H1 (cell line): Measurements from ENCODE around the gene INHBC. TPM values are rescaled to one million over a fixed set of nuclear protein-coding genes. Genes with fewer than 3 reads are reported as not detected.
A peak's percentile ranks its signal among the peaks of the same experiment; 100 is the strongest.

Source experiments
- CTCF ChIA-PET: fragments of 300-600 bp; sonication (Branson Sonifier 250); formaldehyde crosslinking; loops from one replicate; lab custom pipeline; 2021; ENCODE audit not compliant: partially characterized antibody; lab: Charles Lee
- POLR2A ChIA-PET: fragments of 300-600 bp; sonication (Branson Sonifier 250); formaldehyde crosslinking; loops from one replicate; lab custom pipeline; 2021; ENCODE audit warnings: inconsistent platforms; ENCODE audit not compliant: partially characterized antibody; lab: Charles Lee
- DNase-seq, 2 experiments: peaks; one replicate each; pipeline versions ENCODE4 v3.0.0 to v3.0.0-alpha.2; 2010 to 2022; ENCODE audit warnings: low spot score in 2 of 2, low read depth in 1 of 2, mixed read lengths in 1 of 2
- FAIRE-seq: peaks from 2 replicates; lab custom pipeline; 2011; peaks lifted over from hg19 to GRCh38; lab: Jason Lieb, UNC
- H2AFZ ChIP-seq: 2 replicates; pipeline ENCODE4 v1.8.1; 2012; ENCODE audit warnings: low read length, inconsistent platforms
- H2AK5ac ChIP-seq: 2 replicates; pipeline ENCODE4 v1.6.1; 2013; ENCODE audit warnings: low read depth, low read length
- H2BK120ac ChIP-seq: replicated peaks from 2 replicates; pipeline ENCODE3; 2013; ENCODE audit warnings: low read depth, low read length, inconsistent platforms
- H2BK12ac ChIP-seq: 2 replicates; pipeline ENCODE4 v1.6.1; 2013; ENCODE audit warnings: low read depth, low read length
- H2BK15ac ChIP-seq: 2 replicates; pipeline ENCODE4 v1.6.1; 2013; ENCODE audit warnings: low read length
- H2BK20ac ChIP-seq: 2 replicates; pipeline ENCODE4 v1.6.1; 2013; ENCODE audit warnings: low read length
- H2BK5ac ChIP-seq: 2 replicates; pipeline ENCODE4 v1.6.1; 2013; ENCODE audit warnings: low read depth, low read length
- H3K14ac ChIP-seq: 2 replicates; pipeline ENCODE4 v1.6.1; 2013; ENCODE audit warnings: inconsistent platforms; ENCODE audit not compliant: insufficient read length
- H3K18ac ChIP-seq: 2 replicates; pipeline ENCODE4 v1.6.1; 2013; ENCODE audit warnings: low read length; ENCODE audit errors: extremely low read depth
- H3K23ac ChIP-seq: 2 replicates; pipeline ENCODE4 v1.6.1; 2013; ENCODE audit warnings: inconsistent platforms; ENCODE audit not compliant: insufficient read length
- H3K23me2 ChIP-seq: 2 replicates; pipeline ENCODE4 v1.6.1; 2013; ENCODE audit warnings: low read depth, low read length
- H3K27ac ChIP-seq: 2 replicates; pipeline ENCODE4 v1.6.1; 2011; ENCODE audit warnings: low read depth, low read length, inconsistent platforms
- H3K27me3 ChIP-seq, 4 experiments: replicated peaks in 1 of 4; 1 replicate in 1 of 4; 2 replicates in 3 of 4; pipeline versions ENCODE4 v1.6.1 to v1.8.1; 2011 to 2013; ENCODE audit warnings: low read length in 3 of 4, mild to moderate bottlenecking in 3 of 4, inconsistent platforms in 2 of 4, mixed read lengths in 2 of 4, moderate library complexity in 1 of 4; ENCODE audit not compliant: control insufficient read depth in 3 of 4, insufficient read depth in 3 of 4; ENCODE audit errors: extremely low read depth in 1 of 4
- H3K36me3 ChIP-seq, 4 experiments: 2 replicates each; pipeline versions ENCODE4 v1.6.1 to v1.8.1; 2011 to 2013; ENCODE audit warnings: mild to moderate bottlenecking in 4 of 4, low read length in 3 of 4, moderate library complexity in 2 of 4, control low read depth in 1 of 4, inconsistent platforms in 1 of 4; ENCODE audit not compliant: insufficient read depth in 4 of 4, control insufficient read depth in 2 of 4
- H3K4ac ChIP-seq: replicated peaks from 2 replicates; pipeline ENCODE3; 2013; ENCODE audit warnings: low read length, low read depth, mixed read lengths, inconsistent platforms; ENCODE audit not compliant: insufficient read length
- H3K4me1 ChIP-seq, 4 experiments: replicated peaks in 1 of 4; 1 replicate in 1 of 4; 2 replicates in 3 of 4; pipeline versions ENCODE4 v1.6.1 to v1.8.1; 2011 to 2013; ENCODE audit warnings: low read length in 3 of 4, inconsistent platforms in 2 of 4, mixed read lengths in 1 of 4; ENCODE audit not compliant: insufficient read depth in 4 of 4, control insufficient read depth in 3 of 4
- H3K4me2 ChIP-seq, 2 experiments: 2 replicates each; pipeline versions ENCODE4 v1.6.1 to v1.8.1; 2011 to 2013; ENCODE audit warnings: low read depth in 2 of 2, low read length in 2 of 2, control low read depth in 1 of 2, inconsistent platforms in 1 of 2, mild to moderate bottlenecking in 1 of 2; ENCODE audit not compliant: insufficient read depth in 1 of 2
- H3K4me3 ChIP-seq, 4 experiments: fragments of 200-600, 300-600 bp in 1 of 4; sonication (generic), shearing (Covaris generic), sonication (Bioruptor Twin) in 1 of 4; 2 replicates each; pipeline versions ENCODE4 v1.5.1 to v1.8.1; 2011 to 2016; ENCODE audit warnings: low read length in 4 of 4, low read depth in 3 of 4, control low read depth in 2 of 4, inconsistent platforms in 2 of 4, mild to moderate bottlenecking in 2 of 4, mixed read lengths in 1 of 4, moderate library complexity in 1 of 4; ENCODE audit not compliant: insufficient read depth in 2 of 4; ENCODE audit errors: extremely low read depth in 1 of 4
- H3K56ac ChIP-seq: replicated peaks from 2 replicates; pipeline ENCODE3; 2013; ENCODE audit warnings: low read depth, mild to moderate bottlenecking, mixed read lengths, low read length, inconsistent platforms; ENCODE audit not compliant: insufficient read length
- H3K79me1 ChIP-seq: 2 replicates; pipeline ENCODE4 v1.6.1; 2013; ENCODE audit warnings: low read depth, low read length, control low read depth
- H3K79me2 ChIP-seq, 2 experiments: 2 replicates each; pipeline versions ENCODE4 v1.6.1 to v1.8.1; 2012 to 2013; ENCODE audit warnings: low read length in 2 of 2, mild to moderate bottlenecking in 2 of 2, inconsistent platforms in 1 of 2; ENCODE audit not compliant: insufficient read depth in 2 of 2, control insufficient read depth in 1 of 2
- H3K9ac ChIP-seq, 4 experiments: replicated peaks in 1 of 4; 1 replicate in 1 of 4; 2 replicates in 3 of 4; pipeline versions ENCODE4 v1.6.1 to v1.8.1; 2011 to 2013; ENCODE audit warnings: low read depth in 3 of 4, low read length in 3 of 4, control low read depth in 2 of 4, mild to moderate bottlenecking in 2 of 4, moderate library complexity in 2 of 4, inconsistent platforms in 1 of 4; ENCODE audit errors: extremely low read depth in 1 of 4
- H3K9me3 ChIP-seq, 2 experiments: 2 replicates each; pipeline versions ENCODE4 v1.6.1 to v1.8.1; 2012 to 2013; ENCODE audit warnings: mild to moderate bottlenecking in 2 of 2, moderate library complexity in 2 of 2, control low read depth in 1 of 2, inconsistent platforms in 1 of 2, low read depth in 1 of 2, low read length in 1 of 2, mixed read lengths in 1 of 2; ENCODE audit not compliant: insufficient read depth in 2 of 2
- H4K20me1 ChIP-seq, 2 experiments: replicated peaks in 1 of 2; 2 replicates each; pipeline versions ENCODE3 to v1.8.1; 2011 to 2013; ENCODE audit warnings: inconsistent platforms in 2 of 2, low read length in 2 of 2, mild to moderate bottlenecking in 1 of 2; ENCODE audit not compliant: insufficient read depth in 2 of 2, control insufficient read depth in 1 of 2
- H4K5ac ChIP-seq: 2 replicates; pipeline ENCODE4 v1.6.1; 2013; ENCODE audit warnings: low read length, low read depth, mixed read lengths, inconsistent platforms; ENCODE audit not compliant: insufficient read length
- H4K8ac ChIP-seq: 2 replicates; pipeline ENCODE4 v1.8.0; 2013; ENCODE audit warnings: mild to moderate bottlenecking, moderate library complexity, low read length, inconsistent platforms; ENCODE audit not compliant: insufficient read depth; ENCODE audit errors: extremely low read depth
- H4K91ac ChIP-seq: replicated peaks from 2 replicates; pipeline ENCODE3; 2013; ENCODE audit warnings: low read length, mixed read lengths, inconsistent platforms; ENCODE audit not compliant: insufficient read length
- BRCA1 ChIP-seq: IDR thresholded peaks from 2 replicates; pipeline ENCODE4 v1.6.1; 2012; ENCODE audit warnings: low read depth, low read length, improper control_type of control experiment
- CHD2 ChIP-seq: IDR thresholded peaks from 2 replicates; pipeline ENCODE4 v1.6.1; 2012; ENCODE audit warnings: low read length, improper control_type of control experiment
- E2F6 ChIP-seq: IDR thresholded peaks from 2 replicates; pipeline ENCODE4 v1.6.1; 2012; ENCODE audit warnings: inconsistent platforms
- HDAC6 ChIP-seq: IDR thresholded peaks from one replicate; pipeline ENCODE4 v1.7.1; 2012; ENCODE audit warnings: low read depth, mild to moderate bottlenecking, inconsistent platforms, low read length, moderate library complexity
- POLR2AphosphoS5 ChIP-seq: IDR thresholded peaks from 2 replicates; pipeline ENCODE4 v1.6.1; 2011; ENCODE audit warnings: low read depth, low read length
- POU5F1 ChIP-seq: IDR thresholded peaks from 2 replicates; pipeline ENCODE4 v1.6.1; 2011; ENCODE audit warnings: low read depth, mild to moderate bottlenecking, low read length, moderate library complexity
- RAD21 ChIP-seq, 2 experiments: IDR thresholded peaks in 1 of 2; conservative IDR thresholded peaks in 1 of 2; 2 replicates each; pipeline ENCODE4 v1.6.1; 2011; ENCODE audit warnings: low read depth in 2 of 2, low read length in 2 of 2, improper control_type of control experiment in 1 of 2, inconsistent platforms in 1 of 2, mild to moderate bottlenecking in 1 of 2, moderate library complexity in 1 of 2
- RNF2 ChIP-seq: fragments of 200-900, 300-1000 bp; sonication (generic); IDR thresholded peaks from 2 replicates; pipeline ENCODE4 v1.7.1; 2016; ENCODE audit warnings: borderline replicate concordance, low read depth, mild to moderate bottlenecking, antibody characterized with exemption, low read length; ENCODE audit not compliant: poor library complexity, severe bottlenecking; ENCODE audit errors: missing control alignments
- RXRA ChIP-seq: IDR thresholded peaks from 2 replicates; pipeline ENCODE4 v1.6.1; 2011; ENCODE audit warnings: low read depth, mild to moderate bottlenecking, low read length, moderate library complexity; ENCODE audit not compliant: insufficient read depth
- SIX5 ChIP-seq: IDR thresholded peaks from 2 replicates; pipeline ENCODE4 v1.6.1; 2011; ENCODE audit warnings: mild to moderate bottlenecking, low read depth, low read length
- TEAD4 ChIP-seq: IDR thresholded peaks from 2 replicates; pipeline ENCODE4 v1.6.1; 2012; ENCODE audit warnings: low read depth, low read length, inconsistent platforms, mixed read lengths
- ZNF274 ChIP-seq: IDR thresholded peaks from 2 replicates; pipeline ENCODE4 v1.7.0; 2012; ENCODE audit warnings: low read length, borderline replicate concordance; ENCODE audit errors: extremely low read depth
- WGBS, 2 experiments: shearing (Covaris generic) in 1 of 2; methylation state at CpG; one replicate each; pipeline versions ENCODE4 v1.1.6 to v1.1.7; 2013 to 2015; ENCODE audit warnings: low lambda C conversion rate in 2 of 2, mixed read lengths in 2 of 2, inconsistent platforms in 1 of 2, low coverage in 1 of 2, missing lambda C conversion rate in 1 of 2; ENCODE audit not compliant: insufficient replicate concordance in 2 of 2, insufficient coverage in 1 of 2, insufficient read length in 1 of 2; ENCODE audit errors: extremely low coverage in 1 of 2, missing lambda C conversion rate in 1 of 2; 5-methylcytosine and 5-hydroxymethylcytosine counted together
- polyA plus RNA-seq, 7 experiments: library from polyadenylated mRNA; depleted of rRNA in 3 of 7; stranded (reverse) in 5 of 7; unstranded in 2 of 7; fragments of >200 nt in 5 of 7; fragments of 200-250 nt in 2 of 7; gene quantifications; 1 replicate in 5 of 7; 2 replicates in 1 of 7; 4 replicates in 1 of 7; pipeline versions ENCODE4 v1.2.1 to v1.2.3, GENCODE V29; 2011 to 2013; ENCODE audit warnings: missing spikeins in 2 of 7, mixed read lengths in 2 of 7
- total RNA-seq: library from RNA; stranded (reverse); fragmentation: NEBNext Ultra II Directional; extraction: Animal tissue kit (Norgen Biotek cat#: 25700); gene quantifications from 2 replicates; pipeline ENCODE4 v1.2.1, GENCODE V29; 2021

INHBC gene
- total and polyA plus RNA-seq, 2 of the 8 experiments (the other 6 are each of a cell fraction or from before 2014, with no cell fraction given) = 0.15 TPM; not detected in 1

DNA sequence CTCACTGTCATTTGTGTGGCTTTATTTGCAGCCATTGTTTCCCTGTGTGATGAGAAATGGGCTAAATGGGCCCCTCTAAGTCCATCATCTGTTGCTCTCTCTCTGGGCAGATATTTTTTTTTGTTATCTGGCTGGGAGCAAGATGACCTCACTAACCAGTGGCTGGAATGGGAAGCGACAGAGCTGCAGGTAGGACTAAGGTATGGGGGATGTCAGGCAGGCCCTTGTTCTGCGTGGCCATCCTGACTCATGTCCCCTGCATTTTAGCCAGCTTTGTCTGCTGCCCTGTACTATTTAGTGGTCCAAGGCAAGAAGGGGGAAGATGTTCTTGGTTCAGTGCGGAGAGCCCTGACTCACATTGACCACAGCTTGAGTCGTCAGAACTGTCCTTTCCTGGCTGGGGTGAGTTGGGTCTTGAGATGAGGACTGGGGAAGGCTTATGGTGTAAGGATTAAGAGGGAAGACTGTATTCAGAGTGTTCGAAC lies 54.6 kb downstream of the INHBC start:
- Histone ChIP-seq H3K23me2 (peaks cover 7% of the 10 kb centered on the region; the same call in 1 of the 2 replicates), H3K14ac (no peak overlapping the region), H4K20me1 (peaks cover 0 to 3% of the 10 kb centered on the region in 2 experiments), H2AK5ac (no peak overlapping the region), H2BK120ac (no peak overlapping the region), H3K4ac (no peak overlapping the region), H2BK12ac (no peak overlapping the region), H3K23ac (no peak overlapping the region), H4K5ac (no peak overlapping the region), H3K4me1 (peaks cover 0 to 7% (median 2%) of the 10 kb centered on the region in 4 experiments; a peak in 5 of 7 replicates), H2BK15ac (no peak overlapping the region), H2AFZ (no peak overlapping the region), H2BK20ac (no peak overlapping the region), H4K91ac (no peak overlapping the region), H3K9ac (peak overlapping the region in 1 of 4 experiments; percentile 61; a peak in 3 of 7 replicates), H3K27me3 (no peaks in the 10 kb centered on the region), H3K18ac (no peak overlapping the region), H3K36me3 (peaks cover 22 to 46% (median 40%) of the 10 kb centered on the region in 4 experiments), H4K8ac (no peak overlapping the region), H2BK5ac (peak overlapping the region; percentile 98; the same call in 1 of the 2 replicates), H3K79me1 (peaks cover 8% of the 10 kb centered on the region; the same call in 1 of the 2 replicates), H3K4me3 (peak overlapping the region; percentile 77 to 99 (median 94); a peak in 7 of 8 replicates), H3K56ac (no peak overlapping the region), H3K9me3 (no peaks in the 10 kb centered on the region; a peak in 1 of 4 replicates), H3K27ac (no peak overlapping the region; the same call in 1 of the 2 replicates), H3K4me2 (peak overlapping the region; percentile 66 to 74), H3K79me2 (peaks cover 14 to 28% of the 10 kb centered on the region in 2 experiments)
- FAIRE-seq (no peak), DNase-seq (no peak)
- CTCF ChIA-PET = interaction anchor here (1.9 to 25.1 kb wide), 3 partner anchors 9 to 31 kb away, joined by 5 to 441 read pairs (median 34); partner anchors contain the start of genes GLI1 and INHBE
- POLR2A ChIA-PET = interaction anchor here (0.5 to 1.5 kb wide), 5 partner anchors 37 to 354 kb away, joined by 3 to 5 read pairs (median 4); no protein-coding TSS in a partner anchor
- 99% methylated on average over 5 of the region's 5 CpGs; no CpG with 5 or more reads in 1 of the 2 experiments for WGBS, 2 experiments
- TF ChIP-seq RNF2 (no peak), ZNF274 (no peak), TEAD4 (no peak), RXRA (no peak), HDAC6 (no peak), POU5F1 (no peak), CHD2 (no peak), POLR2AphosphoS5 (no peak), E2F6 (no peak), RAD21 (IDR thresholded peaks at IDR 0.05 in 1 of 2, conservative IDR thresholded peaks at IDR 0.05 in 1 of 2; ENCODE audit: low read depth in 2 of 2, low read length in 2 of 2) (no peak), BRCA1 (no peak), SIX5 (no peak)
